ENCODE results near the gene SPACA6.

Gene SPACA6

DNA sequence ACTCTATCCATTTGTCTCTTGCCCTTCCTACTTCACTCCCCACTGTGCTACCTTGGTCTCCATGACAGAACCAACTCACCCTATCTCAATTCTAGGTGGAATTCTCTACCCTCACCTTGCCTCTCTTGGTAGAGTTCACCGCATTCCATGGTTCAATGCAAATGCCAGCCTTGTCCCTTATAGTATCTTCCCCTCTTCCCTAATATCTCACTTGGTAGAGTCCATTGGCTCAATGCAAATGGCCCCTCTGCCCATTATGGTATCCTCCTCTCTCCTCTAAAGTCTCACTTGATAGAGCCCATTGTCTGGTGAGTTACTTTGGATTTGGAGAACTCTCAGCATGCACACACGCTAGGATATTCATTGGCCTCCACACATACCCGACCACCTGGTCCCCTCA, 22.7 kb downstream of the SPACA6 start:
- Histone ChIP-seq H3K36me3 (ENCODE audit: control insufficient read depth, insufficient read depth, low read length) (no peaks in the 10 kb centered on the region), H3K27ac (no peak overlapping the region), H3K4me1 (peaks cover 7% of the 10 kb centered on the region), H3K79me2 (no peaks in the 10 kb centered on the region), H3K4me2 (ENCODE audit: low read length) (no peak overlapping the region), H3K9ac (no peak overlapping the region), H3K27me3 (ENCODE audit: control insufficient read depth, insufficient read depth, low read length) (no peaks in the 10 kb centered on the region), H2AFZ (no peak overlapping the region), H3K4me3 (ENCODE audit: low read depth, low read length) (no peak overlapping the region), H3K9me3 (ENCODE audit: control insufficient read depth, low read length) (no peaks in the 10 kb centered on the region)
- TF ChIP-seq, protein P1, sequence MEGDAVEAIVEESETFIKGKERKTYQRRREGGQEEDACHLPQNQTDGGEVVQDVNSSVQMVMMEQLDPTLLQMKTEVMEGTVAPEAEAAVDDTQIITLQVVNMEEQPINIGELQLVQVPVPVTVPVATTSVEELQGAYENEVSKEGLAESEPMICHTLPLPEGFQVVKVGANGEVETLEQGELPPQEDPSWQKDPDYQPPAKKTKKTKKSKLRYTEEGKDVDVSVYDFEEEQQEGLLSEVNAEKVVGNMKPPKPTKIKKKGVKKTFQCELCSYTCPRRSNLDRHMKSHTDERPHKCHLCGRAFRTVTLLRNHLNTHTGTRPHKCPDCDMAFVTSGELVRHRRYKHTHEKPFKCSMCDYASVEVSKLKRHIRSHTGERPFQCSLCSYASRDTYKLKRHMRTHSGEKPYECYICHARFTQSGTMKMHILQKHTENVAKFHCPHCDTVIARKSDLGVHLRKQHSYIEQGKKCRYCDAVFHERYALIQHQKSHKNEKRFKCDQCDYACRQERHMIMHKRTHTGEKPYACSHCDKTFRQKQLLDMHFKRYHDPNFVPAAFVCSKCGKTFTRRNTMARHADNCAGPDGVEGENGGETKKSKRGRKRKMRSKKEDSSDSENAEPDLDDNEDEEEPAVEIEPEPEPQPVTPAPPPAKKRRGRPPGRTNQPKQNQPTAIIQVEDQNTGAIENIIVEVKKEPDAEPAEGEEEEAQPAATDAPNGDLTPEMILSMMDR (IDR thresholded peaks at IDR 0.05), result no peak

DNA sequence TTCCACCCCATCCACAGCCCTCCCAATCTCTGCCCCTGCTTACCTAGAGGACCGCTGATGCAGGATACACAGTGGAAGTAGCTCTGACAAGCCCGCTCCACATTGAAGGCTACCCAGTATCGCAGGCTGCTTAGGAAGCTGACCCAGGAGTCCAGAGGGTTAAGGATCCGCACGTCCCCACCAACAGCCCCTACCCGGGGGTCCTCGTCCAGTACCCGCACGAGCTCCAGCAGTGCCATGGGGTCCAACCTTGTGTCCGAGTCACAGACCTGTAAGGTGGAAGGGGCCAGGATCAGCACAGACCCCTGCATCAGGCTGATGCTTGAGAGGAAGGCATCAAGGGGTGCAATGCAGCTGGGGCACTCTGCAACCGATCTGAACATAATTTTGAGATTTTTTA, 23.8 kb downstream of the SPACA6 start:
- Histone ChIP-seq H2AFZ (no peak overlapping the region), H3K9me3 (ENCODE audit: control insufficient read depth, low read length) (no peaks in the 10 kb centered on the region), H3K27ac (no peak overlapping the region), H3K4me2 (ENCODE audit: low read length) (no peak overlapping the region), H3K4me1 (peaks cover 7% of the 10 kb centered on the region), H3K79me2 (no peaks in the 10 kb centered on the region), H3K4me3 (ENCODE audit: low read depth, low read length) (no peak overlapping the region), H3K9ac (no peak overlapping the region), H3K36me3 (ENCODE audit: control insufficient read depth, insufficient read depth, low read length) (no peaks in the 10 kb centered on the region), H3K27me3 (ENCODE audit: control insufficient read depth, insufficient read depth, low read length) (no peaks in the 10 kb centered on the region)
- TF ChIP-seq, protein P1 (IDR thresholded peaks at IDR 0.05), result no peak

DNA sequence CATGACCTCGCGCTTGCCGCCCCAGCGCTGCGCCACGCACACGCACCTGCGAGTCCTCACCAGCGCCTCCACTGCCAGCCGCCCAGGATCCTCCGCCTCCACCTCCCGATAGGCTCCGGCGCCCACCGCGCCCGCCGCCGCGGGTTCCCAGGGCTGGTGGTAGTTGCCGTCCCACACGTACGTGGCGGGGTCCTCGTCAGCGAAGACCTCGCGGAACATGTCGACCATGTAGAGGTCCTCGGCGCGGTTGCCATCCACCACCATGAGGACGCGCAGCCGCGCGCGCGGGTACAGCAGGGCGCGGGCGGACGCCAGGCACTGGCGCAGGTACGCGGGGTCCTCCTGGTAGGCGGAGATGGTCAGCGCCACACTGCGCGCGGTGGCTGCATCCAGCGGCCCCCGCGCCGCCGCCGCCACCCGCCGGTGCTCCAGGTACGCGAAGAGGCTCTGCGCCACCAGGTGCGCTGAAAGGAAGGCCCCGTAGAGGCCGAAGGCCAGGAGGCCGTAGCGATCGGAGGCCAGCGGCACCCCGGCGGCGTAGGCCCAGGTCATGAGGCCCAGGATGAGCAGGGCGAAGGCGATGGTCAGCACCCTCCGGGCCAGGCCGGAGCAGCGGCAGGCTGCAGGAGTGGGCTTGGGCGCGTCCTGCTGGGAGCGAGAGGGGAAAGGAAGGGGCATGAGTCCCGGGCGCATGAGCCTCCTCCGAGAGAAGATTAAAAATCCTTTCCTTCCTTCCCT, 26.3 kb downstream of the SPACA6 start:
- H3K4me3 ChIP-seq (ENCODE audit: low read depth, low read length), result no peak overlapping the region
- no peaks in the 10 kb centered on the region for H3K36me3 ChIP-seq (ENCODE audit: control insufficient read depth, insufficient read depth, low read length)
- no peaks in the 10 kb centered on the region for H3K79me2 ChIP-seq
- peak overlapping the region; percentile 27 for H3K27ac ChIP-seq
- H3K9ac ChIP-seq, result peak overlapping the region; percentile 4
- no peaks in the 10 kb centered on the region for H3K4me1 ChIP-seq
- H2AFZ ChIP-seq, result peak overlapping the region; percentile 92
- H3K4me2 ChIP-seq (ENCODE audit: low read length), result peak overlapping the region; percentile 37
- H3K9me3 ChIP-seq (ENCODE audit: control insufficient read depth, low read length), result no peaks in the 10 kb centered on the region
- TF ChIP-seq, protein P1 (IDR thresholded peaks at IDR 0.05), result no peak
- peaks cover 5% of the 10 kb centered on the region for H3K27me3 ChIP-seq (ENCODE audit: control insufficient read depth, insufficient read depth, low read length)

DNA sequence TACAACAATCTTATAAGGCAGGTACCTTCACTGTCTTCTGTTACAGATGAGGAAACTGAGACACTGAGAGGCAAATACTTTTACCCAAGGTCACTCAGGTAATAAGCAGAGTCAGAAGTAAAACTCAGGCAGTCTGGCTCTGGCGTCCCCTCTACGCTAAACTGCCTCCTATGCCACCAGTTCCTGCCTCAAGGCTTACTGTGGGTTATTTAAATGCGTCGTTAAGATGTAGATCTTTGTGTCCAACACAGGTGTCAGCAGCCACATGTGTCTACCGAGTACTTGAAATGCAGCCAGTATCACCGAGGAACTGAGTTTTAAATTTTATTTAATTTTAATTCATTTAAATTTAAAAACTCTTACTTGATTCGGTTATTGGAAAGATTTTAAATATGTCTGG, 28.8 kb downstream of the SPACA6 start:
- no peak overlapping the region for H3K4me2 ChIP-seq (ENCODE audit: low read length)
- no peaks in the 10 kb centered on the region for H3K4me1 ChIP-seq
- no peaks in the 10 kb centered on the region for H3K9me3 ChIP-seq (ENCODE audit: control insufficient read depth, low read length)
- no peak overlapping the region for H3K27ac ChIP-seq
- H2AFZ ChIP-seq, result no peak overlapping the region
- H3K9ac ChIP-seq, result no peak overlapping the region
- no peak overlapping the region for H3K4me3 ChIP-seq (ENCODE audit: low read depth, low read length)
- H3K27me3 ChIP-seq (ENCODE audit: control insufficient read depth, insufficient read depth, low read length), result peaks cover 5% of the 10 kb centered on the region
- H3K36me3 ChIP-seq (ENCODE audit: control insufficient read depth, insufficient read depth, low read length), result no peaks in the 10 kb centered on the region
- TF ChIP-seq, protein P1 (IDR thresholded peaks at IDR 0.05), result no peak
- H3K79me2 ChIP-seq, result no peaks in the 10 kb centered on the region

DNA sequence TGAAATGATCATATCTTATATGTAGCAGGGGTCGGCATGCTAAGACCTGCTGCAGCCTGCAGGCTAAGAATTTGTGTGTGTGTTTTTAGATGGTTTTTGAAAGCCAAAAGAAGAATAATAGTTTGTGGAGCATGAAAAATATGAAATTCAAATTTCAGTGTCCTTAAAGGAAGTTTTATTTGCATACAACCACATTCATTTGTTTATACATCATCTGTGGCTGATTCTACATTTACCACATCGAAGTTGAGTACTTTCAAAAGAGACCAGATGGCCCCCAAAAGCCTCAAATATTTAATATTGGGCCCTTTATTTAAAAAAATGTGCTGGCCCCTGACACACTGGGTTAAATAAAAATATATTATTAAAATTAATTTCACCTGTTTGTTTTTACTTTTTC, 29.4 kb downstream of the SPACA6 start:
- Histone ChIP-seq H3K4me2 (ENCODE audit: low read length) (no peak overlapping the region), H3K27ac (no peak overlapping the region), H3K79me2 (no peaks in the 10 kb centered on the region), H3K27me3 (ENCODE audit: control insufficient read depth, insufficient read depth, low read length) (peaks cover 5% of the 10 kb centered on the region), H3K9ac (no peak overlapping the region), H2AFZ (no peak overlapping the region), H3K4me1 (no peaks in the 10 kb centered on the region), H3K9me3 (ENCODE audit: control insufficient read depth, low read length) (no peaks in the 10 kb centered on the region), H3K36me3 (ENCODE audit: control insufficient read depth, insufficient read depth, low read length) (no peaks in the 10 kb centered on the region), H3K4me3 (ENCODE audit: low read depth, low read length) (no peak overlapping the region)
- TF ChIP-seq, protein P1 (IDR thresholded peaks at IDR 0.05), result no peak

Measured in parathyroid adenoma (tissue), 2 donors.